ENCODE results near the gene LHX5.

Gene LHX5

DNA sequence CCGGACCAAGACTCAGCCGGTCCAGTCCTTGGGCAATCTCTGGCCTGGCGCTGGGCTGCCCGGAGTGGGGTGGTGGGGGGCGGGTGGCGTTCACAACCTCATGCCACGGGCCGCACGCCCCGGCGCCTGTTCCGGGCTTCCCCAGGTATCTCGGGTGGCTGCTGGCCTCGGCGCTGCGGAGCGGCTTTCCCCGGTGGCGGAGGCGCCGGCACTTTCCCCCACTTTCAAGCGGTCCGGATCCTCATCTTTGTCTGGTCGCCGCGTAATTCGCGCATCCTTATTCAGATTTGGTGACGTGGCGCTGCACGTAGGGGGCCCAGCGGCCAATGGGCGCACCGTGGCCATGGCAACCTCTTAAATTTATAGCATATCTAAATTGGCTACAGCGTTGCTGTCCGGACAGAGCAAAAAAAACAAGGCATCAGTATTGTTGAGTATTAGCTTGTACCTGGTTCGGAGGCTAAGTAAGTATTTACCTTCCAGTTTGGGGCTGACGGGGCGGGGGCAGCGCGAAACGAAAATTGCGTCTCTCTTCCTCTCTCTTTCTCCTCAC is at the start of gene LHX5:
Gene LHX5, minus strand, starts transcription at position 253 of the 553 bp plus-strand sequence. CDS start 373 bp downstream, outside the sequence.
- DNase-seq (ENCODE audit: low read depth) = no peak
- TF ChIP-seq, protein P1, sequence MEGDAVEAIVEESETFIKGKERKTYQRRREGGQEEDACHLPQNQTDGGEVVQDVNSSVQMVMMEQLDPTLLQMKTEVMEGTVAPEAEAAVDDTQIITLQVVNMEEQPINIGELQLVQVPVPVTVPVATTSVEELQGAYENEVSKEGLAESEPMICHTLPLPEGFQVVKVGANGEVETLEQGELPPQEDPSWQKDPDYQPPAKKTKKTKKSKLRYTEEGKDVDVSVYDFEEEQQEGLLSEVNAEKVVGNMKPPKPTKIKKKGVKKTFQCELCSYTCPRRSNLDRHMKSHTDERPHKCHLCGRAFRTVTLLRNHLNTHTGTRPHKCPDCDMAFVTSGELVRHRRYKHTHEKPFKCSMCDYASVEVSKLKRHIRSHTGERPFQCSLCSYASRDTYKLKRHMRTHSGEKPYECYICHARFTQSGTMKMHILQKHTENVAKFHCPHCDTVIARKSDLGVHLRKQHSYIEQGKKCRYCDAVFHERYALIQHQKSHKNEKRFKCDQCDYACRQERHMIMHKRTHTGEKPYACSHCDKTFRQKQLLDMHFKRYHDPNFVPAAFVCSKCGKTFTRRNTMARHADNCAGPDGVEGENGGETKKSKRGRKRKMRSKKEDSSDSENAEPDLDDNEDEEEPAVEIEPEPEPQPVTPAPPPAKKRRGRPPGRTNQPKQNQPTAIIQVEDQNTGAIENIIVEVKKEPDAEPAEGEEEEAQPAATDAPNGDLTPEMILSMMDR (IDR thresholded peaks at IDR 0.05; ENCODE audit: control insufficient read depth, insufficient read depth, low read depth, low read length, missing control alignments) = no peak
- H3K4me3 ChIP-seq (ENCODE audit: control insufficient read depth, low read depth, low read length) = no peak within 1 kb of the TSS

DNA sequence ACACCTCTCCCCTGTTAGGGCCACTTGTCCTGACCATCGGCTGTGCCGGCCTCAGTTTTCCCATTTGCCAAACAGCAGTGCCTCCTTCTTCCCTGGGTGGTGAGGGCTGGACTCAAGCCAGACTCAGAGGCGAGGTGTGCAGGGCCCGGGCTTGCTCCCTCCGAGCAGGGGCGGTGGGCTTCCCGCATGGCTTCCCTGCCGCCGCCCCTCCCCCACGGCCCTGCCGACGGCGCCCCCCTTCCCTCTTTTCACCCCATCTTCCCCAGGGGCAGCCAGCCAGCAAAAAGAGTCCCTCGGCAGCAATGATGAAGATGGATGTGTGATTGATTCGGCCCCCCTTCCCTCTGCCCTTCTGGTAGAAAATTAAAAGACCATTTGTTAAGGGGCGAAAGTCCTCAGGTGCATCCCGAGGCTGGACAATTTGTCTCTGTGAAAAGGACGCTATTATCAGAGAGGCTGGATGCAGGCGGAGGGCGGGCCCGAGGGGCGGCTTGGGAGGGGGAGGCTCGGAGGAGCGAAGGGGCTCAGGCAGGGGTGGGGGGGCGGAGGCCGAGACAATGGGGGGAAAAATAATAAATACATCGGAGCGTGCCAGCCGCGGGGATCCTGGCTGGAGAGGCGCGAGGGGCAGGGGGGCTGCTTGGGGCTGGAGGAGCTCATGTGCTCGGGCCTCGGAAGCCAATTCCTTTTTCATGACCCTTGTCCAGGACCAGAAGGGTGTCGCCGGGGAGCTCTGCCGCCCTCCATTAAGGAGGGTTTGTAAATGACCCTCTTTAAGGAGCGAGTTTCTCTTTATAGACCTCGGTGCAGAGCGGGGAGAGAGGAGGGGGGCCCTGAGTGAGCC is 48.0 kb upstream of the LHX5 start:
- TF ChIP-seq, protein P1 (IDR thresholded peaks at IDR 0.05; ENCODE audit: control insufficient read depth, insufficient read depth, low read depth, low read length, missing control alignments) = no peak
- H3K4me3 ChIP-seq (ENCODE audit: control insufficient read depth, low read depth, low read length) = no peak overlapping the region
- no peak for DNase-seq (ENCODE audit: low read depth)

DNA sequence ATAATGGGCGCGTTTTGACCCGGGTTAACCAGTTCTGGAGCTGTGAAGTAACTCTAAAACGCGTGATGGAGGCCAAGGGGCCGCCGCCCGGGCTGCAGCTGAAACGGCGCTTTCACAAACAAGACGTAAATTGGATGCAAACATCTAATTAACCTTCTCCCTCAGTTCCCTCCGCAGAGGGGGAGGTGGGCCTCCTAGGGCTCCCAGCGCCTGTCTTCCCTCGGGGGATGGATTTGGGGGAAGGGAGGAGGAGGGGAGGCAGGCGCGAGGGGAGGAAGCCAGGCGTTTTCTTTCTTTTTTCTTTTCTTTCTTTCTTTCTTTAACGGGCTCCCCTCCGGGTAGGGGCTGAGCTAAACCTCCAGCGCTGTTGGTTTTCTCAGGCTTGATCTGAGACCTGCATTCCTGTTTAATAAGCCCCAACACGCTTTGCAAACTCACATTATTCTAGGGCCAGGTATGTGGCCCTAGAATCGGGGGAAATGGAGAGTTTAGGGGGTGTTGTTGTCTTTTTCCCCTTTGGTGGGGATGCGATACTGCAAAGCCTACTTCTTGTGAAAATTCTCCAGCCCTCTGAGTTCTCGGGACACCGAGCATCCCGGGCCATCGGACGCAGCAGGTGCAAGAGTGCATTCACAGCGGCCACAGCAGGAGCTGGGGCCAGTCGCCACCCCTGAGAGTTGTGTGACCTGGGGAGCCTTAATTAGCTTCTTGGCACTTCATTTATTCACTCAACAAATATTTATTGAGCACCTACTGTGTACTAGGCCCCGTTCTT is 43.6 kb upstream of the LHX5 start:
- TF ChIP-seq, protein P1 (IDR thresholded peaks at IDR 0.05; ENCODE audit: control insufficient read depth, insufficient read depth, low read depth, low read length, missing control alignments) = no peak
- no peak for DNase-seq (ENCODE audit: low read depth)
- no peak overlapping the region for H3K4me3 ChIP-seq (ENCODE audit: control insufficient read depth, low read depth, low read length)

DNA sequence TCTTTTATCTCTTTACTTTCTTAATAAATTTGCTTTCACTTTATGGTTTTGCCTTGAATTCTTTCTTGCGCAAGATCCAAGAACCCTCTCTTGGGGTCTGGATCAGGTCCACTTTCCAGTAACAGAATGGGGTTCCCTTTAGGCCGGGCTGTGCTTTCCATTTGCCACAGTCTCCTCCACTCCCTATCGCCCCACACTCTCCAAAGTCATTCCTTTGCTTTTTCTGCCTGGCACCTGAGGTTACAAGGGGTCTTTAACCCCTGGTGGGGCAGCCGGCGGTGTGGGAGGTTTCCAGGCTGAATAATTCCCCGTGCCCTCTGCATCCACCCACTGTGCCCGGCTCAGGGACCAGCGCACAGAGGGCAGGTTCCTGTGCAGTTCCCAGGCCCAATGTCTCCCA is 42.9 kb upstream of the LHX5 start:
- no peak for DNase-seq (ENCODE audit: low read depth)
- H3K4me3 ChIP-seq (ENCODE audit: control insufficient read depth, low read depth, low read length) = no peak overlapping the region
- TF ChIP-seq, protein P1 (IDR thresholded peaks at IDR 0.05; ENCODE audit: control insufficient read depth, insufficient read depth, low read depth, low read length, missing control alignments) = no peak

DNA sequence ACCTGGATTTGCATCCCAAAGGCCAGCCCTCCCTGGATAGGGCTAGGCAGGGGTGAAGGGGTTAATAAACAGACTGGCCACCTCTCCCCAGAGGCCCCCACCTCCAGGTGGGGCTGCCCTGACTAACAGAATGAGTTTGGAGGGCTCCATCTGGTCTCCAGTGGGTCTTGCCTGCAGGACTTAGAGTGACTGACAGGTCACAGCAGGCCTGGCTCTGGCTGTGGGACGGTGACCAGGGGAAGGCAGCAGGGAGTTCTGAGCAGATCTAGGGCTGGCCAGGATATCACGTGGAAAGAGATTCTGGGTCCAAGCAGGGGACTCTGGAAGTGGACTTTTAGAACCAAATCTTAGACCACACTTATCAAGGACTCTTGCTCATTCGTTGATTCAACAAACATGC is 40.9 kb upstream of the LHX5 start:
- DNase-seq (ENCODE audit: low read depth) = no peak
- TF ChIP-seq, protein P1 (IDR thresholded peaks at IDR 0.05; ENCODE audit: control insufficient read depth, insufficient read depth, low read depth, low read length, missing control alignments) = no peak
- H3K4me3 ChIP-seq (ENCODE audit: control insufficient read depth, low read depth, low read length) = no peak overlapping the region

DNA sequence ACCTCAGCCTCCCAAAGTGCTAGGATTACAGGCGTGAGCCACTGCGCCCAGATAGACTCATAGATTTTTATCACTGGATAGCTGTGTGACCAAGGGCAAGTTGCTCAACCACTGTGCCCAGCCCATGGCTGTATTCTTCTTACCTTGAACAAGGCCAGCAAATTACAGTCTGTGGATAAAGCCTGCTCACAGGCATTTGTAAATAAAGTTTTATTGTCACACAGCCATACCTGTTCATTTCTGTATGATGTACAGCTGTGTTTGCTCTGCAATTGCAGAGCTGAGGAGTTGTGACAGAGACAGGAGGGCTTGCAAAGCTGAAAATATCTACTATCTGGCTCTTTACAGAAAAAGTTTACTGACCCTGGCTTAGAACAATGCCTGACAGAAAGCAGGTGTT is 35.2 kb upstream of the LHX5 start:
- no peak for DNase-seq (ENCODE audit: low read depth)
- no peak overlapping the region for H3K4me3 ChIP-seq (ENCODE audit: control insufficient read depth, low read depth, low read length)
- TF ChIP-seq, protein P1 (IDR thresholded peaks at IDR 0.05; ENCODE audit: control insufficient read depth, insufficient read depth, low read depth, low read length, missing control alignments) = no peak
